ENCODE measurements around the gene MAGEB6B. TPM values are rescaled to one million over a fixed set of nuclear protein-coding genes. Genes with fewer than 3 reads are reported as not detected.

The MAGEB6B gene, protein sequence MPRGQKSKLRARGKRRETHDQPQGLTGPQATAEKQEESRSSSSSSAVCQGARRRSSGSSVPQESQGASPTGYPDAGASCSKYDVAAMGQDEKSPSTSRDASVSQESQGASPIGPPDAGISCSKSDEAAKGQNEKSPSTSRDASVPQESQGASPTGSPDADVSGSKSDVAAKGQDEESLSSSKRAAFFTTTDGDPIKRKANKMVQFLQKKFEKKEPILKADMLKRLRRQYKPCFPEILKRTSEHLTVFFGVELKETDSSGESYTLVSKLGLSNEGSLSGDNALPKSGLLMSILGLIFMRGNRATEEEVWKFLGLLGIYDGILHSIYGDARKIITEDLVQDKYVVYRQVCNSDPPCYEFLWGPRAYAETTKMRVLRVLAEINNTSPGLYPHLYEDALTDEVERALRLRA
- total RNA-seq (2022; extraction: Qiagen RNA extraction; ENCODE audit: low read depth) = not detected in 5 replicates

GRCh38 chrX:26160301-26160700 is at the start of gene MAGEB6B:
Gene MAGEB6B, plus strand, starts transcription at chrX:26160601. Its CDS starts 0 bp downstream, at chrX:26160601.

DNA sequence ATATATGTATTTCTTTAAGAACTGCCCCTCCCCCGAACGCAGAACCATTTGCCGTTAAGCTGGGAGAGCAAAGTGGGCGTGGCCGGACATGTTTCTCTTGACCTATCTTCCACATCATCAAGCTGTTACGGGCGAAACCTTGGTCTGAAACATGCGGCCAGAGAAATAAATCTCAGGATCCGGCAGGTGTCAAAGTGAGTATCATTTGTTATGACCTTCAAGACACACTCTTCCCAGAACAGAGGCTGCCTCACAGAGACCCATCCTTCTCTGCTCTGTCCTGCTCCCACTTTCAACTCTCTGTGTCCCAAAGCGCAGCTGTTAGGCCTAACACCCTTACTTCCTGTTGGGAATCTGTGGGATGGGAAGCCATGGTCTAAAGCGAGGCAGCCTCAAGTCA is 22.1 kb upstream of the MAGEB6B start, which contains the start of gene MAGEB18:
Gene MAGEB18, plus strand, starts transcription at position 70 of the 400 bp plus-strand sequence. CDS start 643 bp downstream, outside the sequence.

GRCh38 chrX:26192204-26192603 is 31.8 kb downstream of the MAGEB6B start, which contains the start of gene MAGEB6:
Gene MAGEB6, plus strand, starts transcription at chrX:26192440. Its CDS starts 1,407 bp downstream, at chrX:26193847.

Other genes with a start within 250 kb of the MAGEB6B start
- gene MAGEB18, start 22.3 kb upstream of the MAGEB6B start, total RNA-seq (2022; extraction: Qiagen RNA extraction; ENCODE audit: low read depth) = not detected in 5 replicates
- not detected in 5 replicates for gene MAGEB6, start 31.8 kb downstream of the MAGEB6B start, total RNA-seq (2022; extraction: Qiagen RNA extraction; ENCODE audit: low read depth)
- not detected in 5 replicates for gene MAGEB5, start 55.6 kb downstream of the MAGEB6B start, total RNA-seq (2022; extraction: Qiagen RNA extraction; ENCODE audit: low read depth)

Data from A549 treated with GW870086 at 1 μM for 4 hours (cell line).